GM12878 (cell line): Measurements from ENCODE around the gene LBR. TPM values are rescaled to one million over a fixed set of nuclear protein-coding genes. Genes with fewer than 3 reads are reported as not detected.
"Not testable (repeated sequence)": the region's sequence is repeated elsewhere in the genome, so short reads cannot be mapped to it uniquely, and the experiment has no call there.

Experiments used
- ATAC-seq: fragments of 200-7000 bp; cut with Tn5 transposase; 3 replicates; pipeline ENCODE4 v1.9.1; 2020; ENCODE audit warnings: mild to moderate bottlenecking, moderate library complexity
- BruUV-seq: library from RNA; stranded (reverse); fragments of 400-500 nt; replicated peaks from 2 replicates; lab custom pipeline; 2021; lab: Mats Ljungman, UMichigan
- CTCF ChIA-PET: fragments of 300-600 bp; sonication (Branson Sonifier 250); formaldehyde crosslinking; extraction: SDS; loops from one replicate; lab custom pipeline; 2021; ENCODE audit warnings: inconsistent platforms; lab: Yijun Ruan, JAX
- POLR2A ChIA-PET: fragments of 350-600 bp; formaldehyde crosslinking; extraction: SDS; loops from one replicate; lab custom pipeline; 2021; ENCODE audit warnings: inconsistent platforms; lab: Charles Lee
- RAD21 ChIA-PET: fragments of 300-600 bp; sonication (Branson Sonifier 250); formaldehyde crosslinking; loops from one replicate; lab custom pipeline; 2023; ENCODE audit warnings: antibody characterized with exemption; ENCODE audit not compliant: unreplicated experiment; lab: Charles Lee
- SMC1A ChIA-PET: fragments of 300-600 bp; sonication (Branson Sonifier 250); formaldehyde crosslinking; loops from one replicate; lab custom pipeline; 2023; ENCODE audit not compliant: unreplicated experiment, uncharacterized antibody; lab: Charles Lee
- DNase-seq: peaks from one replicate; pipeline ENCODE4 v3.0.0-alpha.2; 2011; ENCODE audit warnings: low read depth, low spot score
- FAIRE-seq: peaks from 3 replicates; lab custom pipeline; 2011; peaks lifted over from hg19 to GRCh38; lab: Jason Lieb, UNC
- H2AFZ ChIP-seq: 2 replicates; pipeline ENCODE4 v1.6.0; 2011; ENCODE audit warnings: low read depth, low read length, control low read depth; ENCODE audit not compliant: control insufficient read depth
- H3K27ac ChIP-seq: 2 replicates; pipeline ENCODE4 v1.5.1; 2011; ENCODE audit warnings: control low read depth; ENCODE audit not compliant: control insufficient read depth, insufficient read depth
- H3K27me3 ChIP-seq, 2 experiments: replicated peaks in 1 of 2; 2 replicates each; pipeline versions ENCODE4 v1.6.0 to v1.6.1; 2011; ENCODE audit warnings: low read length in 1 of 2; ENCODE audit not compliant: control insufficient read depth in 2 of 2, insufficient read depth in 2 of 2
- H3K36me3 ChIP-seq, 2 experiments: 2 replicates each; pipeline ENCODE4 v1.5.1; 2011; ENCODE audit warnings: low read length in 1 of 2; ENCODE audit not compliant: control insufficient read depth in 2 of 2, insufficient read depth in 2 of 2
- H3K4me1 ChIP-seq: 2 replicates; pipeline ENCODE4 v1.6.1; 2011; ENCODE audit warnings: mild to moderate bottlenecking, low read length, moderate library complexity, mixed read lengths; ENCODE audit not compliant: control insufficient read depth, insufficient read depth
- H3K4me2 ChIP-seq: 2 replicates; pipeline ENCODE4 v1.6.0; 2011; ENCODE audit warnings: control low read depth; ENCODE audit not compliant: control insufficient read depth, insufficient read depth
- H3K4me3 ChIP-seq: fragments of 200-600 bp; sonication (generic); 2 replicates; pipeline ENCODE4 v1.5.1; 2016
- H3K79me2 ChIP-seq: 2 replicates; pipeline ENCODE4 v1.6.0; 2011; ENCODE audit warnings: low read length; ENCODE audit not compliant: control insufficient read depth, insufficient read depth
- H3K9ac ChIP-seq: 2 replicates; pipeline ENCODE4 v1.8.0; 2011; ENCODE audit warnings: low read length, control low read depth, mixed read lengths; ENCODE audit not compliant: control insufficient read depth, insufficient read depth
- H3K9me3 ChIP-seq: replicated peaks from 3 replicates; pipeline ENCODE4 v1.5.1; 2011; ENCODE audit warnings: mild to moderate bottlenecking, low read length; ENCODE audit not compliant: control insufficient read depth, insufficient read depth
- H4K20me1 ChIP-seq: 2 replicates; pipeline ENCODE4 v1.6.0; 2011; ENCODE audit not compliant: control insufficient read depth, insufficient read depth
- ATF7 ChIP-seq: fragments of 450-650 bp; IDR thresholded peaks from 2 replicates; pipeline ENCODE4 v1.6.1; 2016; ENCODE audit warnings: low read depth, mild to moderate bottlenecking
- CTCF ChIP-seq, 3 experiments: IDR thresholded peaks in 2 of 3; conservative IDR thresholded peaks in 1 of 3; 2 replicates each; pipeline ENCODE4 v1.5.1; 2011; ENCODE audit warnings: low read depth in 3 of 3, low read length in 3 of 3, mild to moderate bottlenecking in 3 of 3, control low read depth in 2 of 3, moderate library complexity in 2 of 3, inconsistent platforms in 1 of 3, mixed read lengths in 1 of 3; ENCODE audit not compliant: control insufficient read depth in 2 of 3, insufficient read depth in 1 of 3; ENCODE audit errors: extremely low read depth in 1 of 3
- IKZF1 ChIP-seq: fragments of 450-650 bp; conservative IDR thresholded peaks from 2 replicates; pipeline ENCODE4 v1.6.1; 2017; ENCODE audit warnings: antibody characterized with exemption, mild to moderate bottlenecking
- NR2C2 ChIP-seq: IDR thresholded peaks from 2 replicates; pipeline ENCODE4 v1.6.1; 2011; ENCODE audit warnings: borderline replicate concordance, low read depth; ENCODE audit not compliant: control insufficient read depth, insufficient read length
- RAD21 ChIP-seq: IDR thresholded peaks from 2 replicates; pipeline ENCODE4 v1.6.1; 2011; ENCODE audit warnings: mild to moderate bottlenecking, low read depth, low read length, moderate library complexity; ENCODE audit not compliant: insufficient read depth
- RFX5 ChIP-seq: IDR thresholded peaks from 2 replicates; pipeline ENCODE4 v1.6.1; 2011; ENCODE audit warnings: low read depth, low read length, improper control_type of control experiment
- STAT1 ChIP-seq: fragments of 450-650 bp; conservative IDR thresholded peaks from 2 replicates; pipeline ENCODE4 v1.6.1; 2014; ENCODE audit warnings: antibody characterized with exemption, mild to moderate bottlenecking
- SUZ12 ChIP-seq: fragments of 200-600 bp; sonication (generic); IDR thresholded peaks from one replicate; pipeline ENCODE4 v1.6.1; 2018; ENCODE audit warnings: antibody characterized with exemption, mild to moderate bottlenecking; ENCODE audit not compliant: unreplicated experiment
- WGBS: methylation state at CpG from one replicate; pipeline ENCODE4 v1.1.6; 2016; ENCODE audit warnings: low lambda C conversion rate; ENCODE audit not compliant: insufficient replicate concordance, insufficient coverage; ENCODE audit errors: missing lambda C conversion rate; 5-methylcytosine and 5-hydroxymethylcytosine counted together
- in situ Hi-C: fragments of 300-500 bp; cut with MboI; formaldehyde crosslinking; loops from 9 replicates; pipeline ENCODE4 v1.14.3; 2018; ENCODE audit warnings: mixed read lengths
- intact Hi-C: fragments of 100-400 bp; cut with micrococcal nuclease; formaldehyde crosslinking; loops from one replicate; pipeline ENCODE4 v1.14.2; 2022; ENCODE audit not compliant: unreplicated experiment
- polyA plus RNA-seq, 11 experiments: library from polyadenylated mRNA; depleted of rRNA in 4 of 11; unstranded in 6 of 11; stranded (reverse) in 5 of 11; fragments of >200 nt; fragmentation: Nextera tagmentation in 4 of 11; fragmentation: Illumina TruSeq in 1 of 11; extraction: Ambion mirVana in 4 of 11; extraction: Trizol in 1 of 11; gene quantifications; 1 replicate in 1 of 11; 2 replicates in 10 of 11; pipeline versions ENCODE4 v1.2.1 to v1.2.3, GENCODE V29; 2011 to 2016; ENCODE audit warnings: inconsistent platforms in 2 of 11, missing spikeins in 2 of 11, low read depth in 1 of 11
- total RNA-seq, 4 experiments: library from RNA; depleted of rRNA in 3 of 4; stranded (reverse); fragments of >200 nt in 3 of 4; fragmentation: Illumina TruSeq in 1 of 4; extraction: Trizol in 1 of 4; gene quantifications; 2 replicates each; pipeline versions ENCODE4 v1.2.1 to v1.2.3, GENCODE V29; 2013 to 2021

The LBR gene
- total and polyA plus RNA-seq, 10 of the 15 experiments (the other 5 are each of a cell fraction or from before 2014, with no cell fraction given): 81.8 to 178 (median 114) TPM

GRCh38 chr1:225473266-225473665 is 45.4 kb upstream of the LBR start:
- RAD21 ChIA-PET: interaction anchor here (0.7 to 1.3 kb wide), 3 partner anchors 47 to 514 kb away, joined by 3 to 4 read pairs (median 3); no protein-coding TSS in a partner anchor
- POLR2A ChIA-PET: interaction anchor here (1.0 kb wide), 1 partner anchor 527 kb away, joined by 4 read pairs; no protein-coding TSS in a partner anchor
- H4K20me1 ChIP-seq, H3K9ac ChIP-seq, FAIRE-seq, H3K27me3 ChIP-seq, H3K9me3 ChIP-seq, H3K4me2 ChIP-seq, H3K36me3 ChIP-seq, H3K79me2 ChIP-seq, DNase-seq, BruUV-seq, ATAC-seq, H3K27ac ChIP-seq, H2AFZ ChIP-seq, H3K4me3 ChIP-seq: not testable (repeated sequence)
- SMC1A ChIA-PET: interaction anchor here (0.9 to 1.3 kb wide), 4 partner anchors 43 to 514 kb away, joined by 3 to 6 read pairs (median 4); no protein-coding TSS in a partner anchor
- in situ Hi-C loops: loop anchor here (10.0 kb wide), 1 partner anchor 302 kb away; the partner anchor contains the start of gene SRP9
- 45% methylated on average over 8 of the region's 8 CpGs for WGBS
- peaks cover 23% of the 10 kb centered on the region for H3K4me1 ChIP-seq
- intact Hi-C loops: loop anchor here (10.0 kb wide), 3 partner anchors 182 to 712 kb away; partner anchors contain the start of genes ACBD3 and ENAH
- CTCF ChIA-PET: interaction anchor here (0.8 to 1.8 kb wide), 11 partner anchors 22 to 522 kb away, joined by 3 to 8 read pairs (median 3); no protein-coding TSS in a partner anchor

DNA sequence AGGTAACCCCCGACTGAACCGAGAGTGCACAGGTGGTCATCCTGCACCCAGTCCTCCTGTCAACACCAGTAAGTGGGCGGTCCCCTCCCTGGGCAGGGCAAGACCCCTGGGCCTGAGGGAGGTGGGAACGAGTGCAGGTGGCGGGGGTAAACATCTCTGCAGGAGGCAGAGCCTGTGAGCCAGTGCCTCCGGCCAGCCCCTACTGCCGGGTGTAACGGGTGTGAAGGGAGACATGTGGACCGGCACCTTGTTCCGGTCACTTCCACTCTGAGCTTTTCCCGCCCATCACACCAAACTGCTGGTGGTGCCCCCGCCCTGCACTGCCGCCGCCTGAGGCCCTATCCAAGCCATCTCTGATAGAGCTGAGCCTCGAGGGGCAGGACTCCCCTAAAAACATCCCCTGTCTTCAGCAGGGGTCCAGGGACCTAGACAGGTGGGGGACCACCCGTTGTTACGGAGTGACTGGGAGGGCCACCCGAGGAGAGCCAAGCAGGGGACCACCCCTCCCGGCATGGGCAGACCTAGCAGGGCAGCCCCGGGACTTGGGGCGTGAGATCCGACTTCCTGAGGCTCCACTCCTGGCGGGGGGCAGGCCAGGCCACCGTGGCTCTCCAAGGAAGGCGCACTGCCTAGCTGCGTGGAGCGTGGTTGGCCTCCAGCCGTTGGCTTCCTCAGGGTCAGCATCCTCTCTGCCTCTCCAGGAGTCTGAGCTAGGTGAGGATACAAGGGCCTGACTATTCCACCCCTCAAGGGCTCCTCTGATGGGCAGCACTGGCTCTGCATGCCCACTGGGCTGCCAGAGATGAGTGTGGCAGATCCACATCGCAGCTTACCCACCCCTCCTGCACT is 43.8 kb upstream of the LBR start:
- Histone ChIP-seq H3K79me2 (no peaks in the 10 kb centered on the region), H3K9ac (no peak overlapping the region), H3K4me3 (no peak overlapping the region), H3K4me2 (no peak overlapping the region), H3K4me1 (peaks cover 18% of the 10 kb centered on the region; the same call in 1 of the 2 replicates), H2AFZ (no peak overlapping the region), H3K27ac (no peak overlapping the region), H3K9me3 (no peaks in the 10 kb centered on the region), H3K36me3 (no peaks in the 10 kb centered on the region), H3K27me3 (no peaks in the 10 kb centered on the region), H4K20me1 (no peaks in the 10 kb centered on the region)
- WGBS: 60% methylated on average over 28 of the region's 29 CpGs
- intact Hi-C loops: loop anchor here (10.0 kb wide), 3 partner anchors 183 to 713 kb away; partner anchors contain the start of genes ACBD3 and ENAH
- RAD21 ChIA-PET: interaction anchor here (0.9 to 1.0 kb wide), 2 partner anchors 25 to 591 kb away, joined by 3 read pairs; partner anchors contain the start of gene H3-3A
- SMC1A ChIA-PET: no interaction called here
- FAIRE-seq (no peak), DNase-seq (no peak), ATAC-seq (no peak)
- no TSS peak for BruUV-seq
- CTCF ChIA-PET: interaction anchor here (0.6 to 1.8 kb wide), 6 partner anchors 8 to 1940 kb away, joined by 3 to 4 read pairs (median 3); no protein-coding TSS in a partner anchor
- in situ Hi-C loops: loop anchor here (10.0 kb wide), 1 partner anchor 303 kb away; the partner anchor contains the start of gene SRP9
- TF ChIP-seq CTCF (IDR thresholded peaks at IDR 0.05 in 2 of 3, conservative IDR thresholded peaks at IDR 0.05 in 1 of 3; ENCODE audit: control insufficient read depth in 2 of 3, extremely low read depth in 1 of 3, insufficient read depth in 1 of 3, low read depth in 3 of 3, low read length in 3 of 3): no peak
- TF ChIP-seq NR2C2: no peak
- no peak for TF ChIP-seq IKZF1
- TF ChIP-seq RFX5: no peak
- no peak for TF ChIP-seq RAD21
- TF ChIP-seq STAT1: no peak
- TF ChIP-seq SUZ12: no peak
- TF ChIP-seq ATF7: no peak
- POLR2A ChIA-PET: interaction anchor here (0.9 kb wide), 1 partner anchor 17 kb away, joined by 3 read pairs; no protein-coding TSS in a partner anchor
